Stomach (tissue), 9 donors: ENCODE data around the gene FNDC3B. TPM values are rescaled to one million over a fixed set of nuclear protein-coding genes. Genes with fewer than 3 reads are reported as not detected.
A peak's percentile ranks its signal among the peaks of the same experiment; 100 is the strongest.

Source experiments
- DNase-seq, 2 donors: peaks; one replicate each; pipeline versions ENCODE4 v3.0.0 to v3.0.0-alpha.2; 2013 to 2019
- H3K27ac ChIP-seq, 5 donors: fragments of 200-600 bp in 4 of 5; sonication (generic) in 4 of 5; one replicate each; pipeline ENCODE4 v1.5.1; 2013 to 2019; ENCODE audit warnings: mild to moderate bottlenecking in 1 of 5, moderate library complexity in 1 of 5
- H3K27me3 ChIP-seq, 3 donors: fragments of 200-600 bp; sonication (generic); one replicate each; pipeline ENCODE4 v1.5.1; 2017 to 2019; ENCODE audit warnings: mixed run types in 1 of 3
- H3K36me3 ChIP-seq, 4 donors: fragments of 200-600 bp; sonication (generic); 1 replicate in 3 of 4; 2 replicates in 1 of 4; pipeline ENCODE4 v1.5.1; 2016 to 2019
- H3K4me1 ChIP-seq, 4 donors: fragments of 200-600 bp; sonication (generic); one replicate each; pipeline ENCODE4 v1.5.1; 2016 to 2019
- H3K4me3 ChIP-seq, 4 donors: fragments of 200-600 bp; sonication (generic) in 3 of 4; one replicate each; pipeline ENCODE4 v1.5.1; 2016 to 2019; ENCODE audit warnings: mild to moderate bottlenecking in 1 of 4
- H3K9me3 ChIP-seq, 4 donors: fragments of 200-600 bp; sonication (generic); one replicate each; pipeline ENCODE4 v1.5.1; 2016 to 2019
- EP300 ChIP-seq: sonication (generic); formaldehyde crosslinking; IDR thresholded peaks from one replicate; pipeline ENCODE4 v1.6.1; 2017; ENCODE audit warnings: antibody characterized with exemption
- POLR2A ChIP-seq, 4 donors: fragments of 450-650 bp; IDR thresholded peaks; one replicate each; pipeline ENCODE4 v1.6.1; 2016; ENCODE audit warnings: antibody characterized with exemption in 4 of 4, control low read depth in 2 of 4, mild to moderate bottlenecking in 1 of 4, moderate library complexity in 1 of 4
- POLR2AphosphoS5 ChIP-seq, 3 donors: sonication (generic); formaldehyde crosslinking; IDR thresholded peaks; one replicate each; pipeline ENCODE4 v1.6.1; 2016; ENCODE audit warnings: antibody characterized with exemption in 3 of 3
- WGBS, 5 donors: extraction: QIAGEN DNeasy Blood & Tissue Kit in 3 of 5; methylation state at CpG; one replicate each; pipeline versions ENCODE4 v1.1.5 to v1.1.7; 2013 to 2018; 5-methylcytosine and 5-hydroxymethylcytosine counted together
- intact Hi-C: fragments of 100-400 bp; cut with DNase I; formaldehyde crosslinking; loops from one replicate; pipeline ENCODE4 v1.15.1; 2023; ENCODE audit warnings: low total_unique reads
- polyA plus RNA-seq, 3 donors: library from polyadenylated mRNA; stranded (reverse); fragments of 200-250 nt; gene quantifications; one replicate each; pipeline ENCODE4 v1.2.3, GENCODE V29; 2013
- total RNA-seq, 5 donors: library from RNA; depleted of rRNA; stranded (reverse); fragments of >200 nt; gene quantifications; one replicate each; pipeline versions ENCODE4 v1.1.0 to v1.2.3, GENCODE V29; 2014 to 2016
- TF ChIP-seq, protein P1 (sequence below), 7 experiments: fragments of 450-650 bp in 4 of 7; fragments of 200-600 bp in 3 of 7; sonication (generic) in 3 of 7; IDR thresholded peaks; one replicate each; pipeline ENCODE4 v1.5.1; 2016 to 2019; ENCODE audit warnings: antibody characterized with exemption in 7 of 7, control low read depth in 2 of 7, mild to moderate bottlenecking in 1 of 7
- donor health status: healthy with polysubstance abuse.
- donor health status: Bipolar disorder and iron deficiency.
- donor health status: healthy.

Gene FNDC3B
- total and polyA plus RNA-seq, 8 donors: 6.0 to 229 (median 53.7) TPM

DNA sequence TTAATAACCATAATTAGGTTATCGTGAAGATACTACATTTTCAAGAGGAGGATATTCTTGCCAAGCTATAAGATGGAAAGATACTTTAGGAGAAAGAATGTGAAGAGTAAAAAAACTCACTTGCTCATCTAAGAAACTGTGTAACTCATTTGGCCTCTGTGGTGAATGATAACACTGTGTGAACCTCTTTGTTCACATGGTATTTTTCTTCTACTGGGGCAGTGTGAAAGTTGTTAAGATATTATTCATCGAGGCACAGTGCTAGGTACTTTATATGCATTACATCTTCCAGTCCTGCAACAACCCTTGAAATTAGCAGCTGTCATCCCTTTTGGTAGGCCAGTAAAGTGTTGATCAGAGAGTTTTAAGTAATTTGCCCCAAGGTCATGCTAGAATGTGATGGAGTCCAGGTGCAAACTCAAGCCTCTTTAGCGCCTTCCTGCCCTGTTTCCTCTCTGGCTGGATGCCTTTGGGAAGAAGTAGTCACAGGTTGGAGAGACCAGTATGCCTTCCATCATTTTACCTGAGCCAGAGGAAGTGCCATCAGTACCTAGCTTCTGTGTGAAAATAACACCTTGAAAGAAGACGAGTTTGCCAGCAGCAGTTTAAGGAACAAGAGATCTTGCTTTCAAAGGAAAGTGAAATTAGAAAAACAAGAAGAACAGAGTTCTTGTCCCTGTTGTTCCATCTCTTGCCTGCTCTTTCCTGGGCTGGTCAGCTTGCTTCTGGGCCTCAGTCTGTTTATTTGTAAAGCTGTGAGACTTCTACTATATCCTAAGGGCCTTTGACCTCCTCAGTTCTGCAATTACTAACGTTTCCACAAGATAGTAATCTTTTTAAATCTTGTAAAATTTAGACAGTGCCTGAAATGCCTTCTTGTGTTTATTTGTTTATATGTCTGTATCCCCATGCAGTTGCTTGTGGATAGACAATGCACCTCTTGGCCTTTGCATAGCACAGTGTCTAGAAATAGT is 179.3 kb downstream of the FNDC3B start:
- peaks cover 0 to 94% (median 44%) of the 10 kb centered on the region in 4 donors for H3K4me1 ChIP-seq
- peak overlapping the region in 3 of 5 donors; percentile 11 to 45 (median 28) for H3K27ac ChIP-seq
- no peak for DNase-seq
- intact Hi-C loops: no loop called here
- no peaks in the 10 kb centered on the region for H3K9me3 ChIP-seq
- H3K4me3 ChIP-seq: no peak overlapping the region
- TF ChIP-seq EP300: no peak
- TF ChIP-seq, protein P1, sequence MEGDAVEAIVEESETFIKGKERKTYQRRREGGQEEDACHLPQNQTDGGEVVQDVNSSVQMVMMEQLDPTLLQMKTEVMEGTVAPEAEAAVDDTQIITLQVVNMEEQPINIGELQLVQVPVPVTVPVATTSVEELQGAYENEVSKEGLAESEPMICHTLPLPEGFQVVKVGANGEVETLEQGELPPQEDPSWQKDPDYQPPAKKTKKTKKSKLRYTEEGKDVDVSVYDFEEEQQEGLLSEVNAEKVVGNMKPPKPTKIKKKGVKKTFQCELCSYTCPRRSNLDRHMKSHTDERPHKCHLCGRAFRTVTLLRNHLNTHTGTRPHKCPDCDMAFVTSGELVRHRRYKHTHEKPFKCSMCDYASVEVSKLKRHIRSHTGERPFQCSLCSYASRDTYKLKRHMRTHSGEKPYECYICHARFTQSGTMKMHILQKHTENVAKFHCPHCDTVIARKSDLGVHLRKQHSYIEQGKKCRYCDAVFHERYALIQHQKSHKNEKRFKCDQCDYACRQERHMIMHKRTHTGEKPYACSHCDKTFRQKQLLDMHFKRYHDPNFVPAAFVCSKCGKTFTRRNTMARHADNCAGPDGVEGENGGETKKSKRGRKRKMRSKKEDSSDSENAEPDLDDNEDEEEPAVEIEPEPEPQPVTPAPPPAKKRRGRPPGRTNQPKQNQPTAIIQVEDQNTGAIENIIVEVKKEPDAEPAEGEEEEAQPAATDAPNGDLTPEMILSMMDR (IDR thresholded peaks at IDR 0.05): no peak
- no peak for TF ChIP-seq POLR2AphosphoS5 (IDR thresholded peaks at IDR 0.05)
- no peak for TF ChIP-seq POLR2A (IDR thresholded peaks at IDR 0.05)
- 44 to 61% (median 53%) methylated on average over 5 of the region's 5 CpGs for WGBS, 5 donors
- H3K36me3 ChIP-seq: no peaks in the 10 kb centered on the region
- no peaks in the 10 kb centered on the region for H3K27me3 ChIP-seq

DNA sequence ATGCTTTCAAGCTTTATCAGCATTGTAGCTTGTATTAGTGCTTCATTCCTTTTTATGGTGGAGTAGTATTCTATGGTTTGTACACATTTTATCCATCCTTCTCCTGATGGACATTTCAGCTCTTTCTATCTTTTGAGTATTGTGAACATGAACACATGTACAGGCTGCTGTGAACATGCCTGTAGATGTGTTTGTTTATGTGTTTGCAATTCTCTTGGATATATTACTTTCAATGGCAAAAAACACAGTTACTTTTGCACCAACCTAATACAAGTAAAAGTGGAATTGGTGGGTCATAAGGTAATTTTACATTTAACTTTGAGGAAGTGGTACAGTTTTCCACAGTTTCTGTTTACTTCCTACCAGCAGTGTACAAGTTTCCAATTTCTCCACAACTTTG is 180.4 kb downstream of the FNDC3B start:
- no peak overlapping the region for H3K27ac ChIP-seq
- DNase-seq: no peak
- H3K27me3 ChIP-seq: no peaks in the 10 kb centered on the region
- intact Hi-C loops: no loop called here
- TF ChIP-seq EP300 (no peak), POLR2A (IDR thresholded peaks at IDR 0.05) (no peak), POLR2AphosphoS5 (IDR thresholded peaks at IDR 0.05) (no peak)
- TF ChIP-seq, protein P1 (IDR thresholded peaks at IDR 0.05): no peak
- no peaks in the 10 kb centered on the region for H3K9me3 ChIP-seq
- H3K4me1 ChIP-seq: peaks cover 8 to 94% (median 41%) of the 10 kb centered on the region in 4 donors
- H3K36me3 ChIP-seq: no peaks in the 10 kb centered on the region
- no peak overlapping the region for H3K4me3 ChIP-seq

DNA sequence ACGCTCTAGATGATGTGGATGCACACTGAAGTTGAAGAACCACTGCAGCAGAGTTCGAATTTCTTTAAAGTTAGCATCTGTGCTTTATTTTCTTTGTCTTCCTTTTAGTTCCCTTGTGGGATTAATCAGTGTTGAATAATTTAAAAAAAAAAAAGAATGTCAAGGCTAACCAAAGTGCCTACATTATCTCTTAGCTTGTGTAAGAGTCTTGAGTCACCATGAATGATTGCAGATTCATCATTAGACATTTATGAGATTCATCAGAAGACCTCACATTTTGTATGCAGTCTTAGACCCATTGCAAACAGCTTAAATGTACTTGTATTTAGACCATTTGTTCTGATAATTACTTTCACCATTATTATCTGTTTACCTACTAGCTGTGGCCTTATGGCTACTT is 182.2 kb downstream of the FNDC3B start:
- H3K36me3 ChIP-seq: no peaks in the 10 kb centered on the region
- no peaks in the 10 kb centered on the region for H3K27me3 ChIP-seq
- no peak for TF ChIP-seq EP300
- TF ChIP-seq, protein P1 (IDR thresholded peaks at IDR 0.05): no peak
- TF ChIP-seq POLR2A (IDR thresholded peaks at IDR 0.05): no peak
- TF ChIP-seq POLR2AphosphoS5 (IDR thresholded peaks at IDR 0.05): peak in 1 of 3 donors; percentile 24
- WGBS, 5 donors: 79 to 90% (median 82%) methylated on average over 2 of the region's 2 CpGs
- peaks cover 8 to 88% (median 43%) of the 10 kb centered on the region in 4 donors for H3K4me1 ChIP-seq
- intact Hi-C loops: no loop called here
- no peak overlapping the region for H3K4me3 ChIP-seq
- no peak for DNase-seq
- H3K27ac ChIP-seq: no peak overlapping the region
- H3K9me3 ChIP-seq: no peaks in the 10 kb centered on the region

DNA sequence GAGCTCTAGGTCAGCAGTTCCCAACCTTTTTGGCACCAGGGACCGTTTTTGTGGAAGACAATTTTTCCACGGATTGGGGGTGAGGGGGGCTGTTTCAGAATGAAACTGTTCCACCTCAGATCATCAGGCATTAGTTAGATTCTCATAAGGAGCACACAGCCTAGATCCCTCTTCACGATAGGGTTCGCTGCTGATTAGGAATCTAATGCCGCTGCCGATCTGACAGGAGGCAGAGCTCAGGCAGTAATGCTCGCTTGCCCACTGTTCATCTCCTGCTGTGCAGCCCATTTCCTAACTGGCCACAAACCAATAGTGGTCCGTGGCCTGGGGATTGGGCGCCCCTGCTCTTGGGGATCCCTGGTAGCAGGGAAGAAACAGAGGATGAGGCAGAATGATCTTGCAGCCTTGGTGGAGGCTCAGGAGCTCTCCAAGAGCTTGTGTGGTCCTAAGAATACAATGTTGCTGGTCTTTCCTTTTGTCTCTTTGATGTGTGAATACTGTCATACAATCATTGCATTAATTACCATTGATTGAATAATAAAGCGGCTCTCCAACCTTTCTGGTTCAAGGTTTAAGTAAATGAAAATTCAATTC is 183.2 kb downstream of the FNDC3B start:
- Histone ChIP-seq H3K27ac (no peak overlapping the region), H3K27me3 (no peaks in the 10 kb centered on the region), H3K36me3 (peaks cover 7 to 10% (median 8%) of the 10 kb centered on the region in 4 donors), H3K9me3 (no peaks in the 10 kb centered on the region), H3K4me1 (peaks cover 8 to 78% (median 39%) of the 10 kb centered on the region in 4 donors), H3K4me3 (no peak overlapping the region)
- TF ChIP-seq EP300 (no peak), POLR2A (IDR thresholded peaks at IDR 0.05) (no peak), POLR2AphosphoS5 (IDR thresholded peaks at IDR 0.05) (no peak)
- TF ChIP-seq, protein P1 (IDR thresholded peaks at IDR 0.05): no peak
- intact Hi-C loops: no loop called here
- DNase-seq: no peak
- WGBS, 5 donors: 78 to 81% (median 80%) methylated on average over 10 of the region's 10 CpGs
